Mesenchymal stem cell (in vitro differentiated cells and primary cell): ENCODE measurements around the gene B3GNT2.

Experiments used
- DNase-seq: peaks from one replicate; pipeline ENCODE4 v3.0.0-alpha.2; 2013
- H2AFZ ChIP-seq: one replicate; pipeline ENCODE4 v1.6.1; 2013; ENCODE audit warnings: low read depth, mild to moderate bottlenecking, control low read depth, inconsistent platforms, low read length, moderate library complexity
- H2AK5ac ChIP-seq: 2 replicates; pipeline ENCODE4 v1.6.1; 2013; ENCODE audit warnings: low read length, moderate library complexity, mild to moderate bottlenecking, inconsistent platforms; ENCODE audit not compliant: severe bottlenecking
- H2BK120ac ChIP-seq: one replicate; pipeline ENCODE4 v1.6.1; 2013; ENCODE audit warnings: low read depth, mild to moderate bottlenecking, inconsistent platforms, low read length, moderate library complexity
- H2BK12ac ChIP-seq, 2 experiments: one replicate each; pipeline ENCODE4 v1.6.1; 2013; ENCODE audit warnings: inconsistent platforms in 2 of 2, low read length in 2 of 2, mild to moderate bottlenecking in 2 of 2, moderate library complexity in 2 of 2, control low read depth in 1 of 2
- H2BK15ac ChIP-seq: one replicate; pipeline ENCODE4 v1.6.1; 2013; ENCODE audit warnings: mild to moderate bottlenecking, low read depth, inconsistent platforms; ENCODE audit not compliant: poor library complexity, severe bottlenecking
- H2BK5ac ChIP-seq: 2 replicates; pipeline ENCODE4 v1.6.1; 2013; ENCODE audit warnings: low read depth, mild to moderate bottlenecking, low read length, control low read depth, inconsistent platforms; ENCODE audit not compliant: poor library complexity, severe bottlenecking
- H3K14ac ChIP-seq, 2 experiments: one replicate each; pipeline ENCODE4 v1.6.1; 2013; ENCODE audit warnings: inconsistent platforms in 2 of 2, low read length in 2 of 2, control low read depth in 1 of 2, mild to moderate bottlenecking in 1 of 2, moderate library complexity in 1 of 2
- H3K18ac ChIP-seq, 2 experiments: one replicate each; pipeline ENCODE4 v1.6.1; 2013; ENCODE audit warnings: inconsistent platforms in 2 of 2, low read length in 2 of 2, control low read depth in 1 of 2, low read depth in 1 of 2, mild to moderate bottlenecking in 1 of 2
- H3K23ac ChIP-seq, 2 experiments: one replicate each; pipeline ENCODE4 v1.6.1; 2013; ENCODE audit warnings: inconsistent platforms in 2 of 2, low read length in 2 of 2, mild to moderate bottlenecking in 2 of 2, moderate library complexity in 2 of 2, control low read depth in 1 of 2
- H3K27ac ChIP-seq: 2 replicates; pipeline ENCODE4 v1.5.1; 2013; ENCODE audit warnings: mild to moderate bottlenecking, moderate library complexity, low read length, control low read depth, inconsistent platforms; ENCODE audit not compliant: poor library complexity, severe bottlenecking
- H3K27me3 ChIP-seq, 2 experiments: 2 replicates each; pipeline versions ENCODE4 v1.6.1 to v1.7.0; 2013; ENCODE audit warnings: low read length in 2 of 2, mild to moderate bottlenecking in 2 of 2, moderate library complexity in 2 of 2, control low read depth in 1 of 2, inconsistent platforms in 1 of 2; ENCODE audit not compliant: control insufficient read depth in 1 of 2, insufficient read depth in 1 of 2
- H3K36me3 ChIP-seq, 2 experiments: 2 replicates each; pipeline versions ENCODE4 v1.6.1 to v1.7.0; 2013; ENCODE audit warnings: low read length in 2 of 2, control low read depth in 1 of 2, inconsistent platforms in 1 of 2, low read depth in 1 of 2, mild to moderate bottlenecking in 1 of 2; ENCODE audit not compliant: insufficient read depth in 2 of 2, control insufficient read depth in 1 of 2
- H3K4ac ChIP-seq, 2 experiments: one replicate each; pipeline ENCODE4 v1.6.1; 2013; ENCODE audit warnings: inconsistent platforms in 2 of 2, low read length in 2 of 2, mild to moderate bottlenecking in 2 of 2, moderate library complexity in 2 of 2, control low read depth in 1 of 2, low read depth in 1 of 2
- H3K4me1 ChIP-seq: 2 replicates; pipeline ENCODE4 v1.6.1; 2013; ENCODE audit warnings: low read depth, low read length, control low read depth; ENCODE audit not compliant: control insufficient read depth, insufficient read depth
- H3K4me2 ChIP-seq: 2 replicates; pipeline ENCODE4 v1.6.1; 2013; ENCODE audit warnings: low read length, mild to moderate bottlenecking, inconsistent platforms; ENCODE audit not compliant: poor library complexity, severe bottlenecking
- H3K4me3 ChIP-seq, 2 experiments: 2 replicates each; pipeline versions ENCODE4 v1.5.1 to v1.7.0; 2013; ENCODE audit warnings: low read length in 2 of 2, mild to moderate bottlenecking in 2 of 2, control low read depth in 1 of 2, low read depth in 1 of 2; ENCODE audit not compliant: insufficient read depth in 1 of 2
- H3K79me1 ChIP-seq: replicated peaks from 2 replicates; pipeline ENCODE4 v1.6.1; 2013; ENCODE audit warnings: mild to moderate bottlenecking, control low read depth, low read length, inconsistent platforms; ENCODE audit not compliant: poor library complexity, severe bottlenecking
- H3K9ac ChIP-seq: 2 replicates; pipeline ENCODE4 v1.7.0; 2013; ENCODE audit warnings: mild to moderate bottlenecking, low read length, moderate library complexity
- H3K9me3 ChIP-seq: 2 replicates; pipeline ENCODE4 v1.7.0; 2013; ENCODE audit warnings: mild to moderate bottlenecking, low read length; ENCODE audit not compliant: control insufficient read depth
- H4K8ac ChIP-seq: one replicate; pipeline ENCODE4 v1.6.1; 2013; ENCODE audit warnings: inconsistent platforms, mild to moderate bottlenecking, low read length, moderate library complexity
- H4K91ac ChIP-seq: one replicate; pipeline ENCODE4 v1.6.1; 2013; ENCODE audit warnings: mild to moderate bottlenecking, low read length, inconsistent platforms
- WGBS: methylation state at CpG from one replicate; pipeline ENCODE4 v1.1.7; 2013; ENCODE audit warnings: mixed read lengths; 5-methylcytosine and 5-hydroxymethylcytosine counted together

The B3GNT2 gene

DNA sequence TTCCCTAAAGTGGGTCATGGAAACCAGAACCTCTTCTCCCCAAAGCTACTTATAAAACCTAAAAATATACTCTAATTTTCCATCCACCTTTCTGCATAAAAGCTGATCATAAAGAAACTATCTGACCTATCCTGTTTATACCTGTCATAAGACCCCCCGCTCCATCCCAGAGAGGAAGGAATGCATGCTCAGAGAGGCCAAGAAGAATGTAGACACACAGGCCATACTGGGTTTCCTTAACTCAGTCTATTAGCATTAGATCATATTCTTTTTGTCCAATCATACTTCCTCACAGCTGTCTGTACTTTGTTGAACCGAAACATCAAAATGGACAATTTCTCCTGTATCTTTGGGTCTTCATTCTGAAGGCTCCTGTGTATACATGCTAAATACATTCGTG, 52.3 kb downstream of the B3GNT2 start:
- no peak overlapping the region for H3K9ac ChIP-seq
- no peaks in the 10 kb centered on the region for H3K36me3 ChIP-seq
- H4K91ac ChIP-seq = no peak overlapping the region
- H2AFZ ChIP-seq = no peak overlapping the region
- H3K9me3 ChIP-seq = no peaks in the 10 kb centered on the region
- no peak overlapping the region for H2BK120ac ChIP-seq
- H3K27me3 ChIP-seq = no peaks in the 10 kb centered on the region
- H3K23ac ChIP-seq = no peak overlapping the region
- no peak overlapping the region for H3K18ac ChIP-seq
- H3K4me3 ChIP-seq = no peak overlapping the region
- H2BK15ac ChIP-seq = no peak overlapping the region
- H3K14ac ChIP-seq = no peak overlapping the region
- no peak overlapping the region for H4K8ac ChIP-seq
- no peaks in the 10 kb centered on the region for H3K4me1 ChIP-seq
- WGBS = 89% methylated on average over 3 of the region's 3 CpGs
- no peak overlapping the region for H3K4ac ChIP-seq
- H3K27ac ChIP-seq = no peak overlapping the region
- H2AK5ac ChIP-seq = no peak overlapping the region
- H3K79me1 ChIP-seq = no peaks in the 10 kb centered on the region
- H2BK5ac ChIP-seq = no peak overlapping the region
- H2BK12ac ChIP-seq = no peak overlapping the region
- no peak overlapping the region for H3K4me2 ChIP-seq
- no peak for DNase-seq

DNA sequence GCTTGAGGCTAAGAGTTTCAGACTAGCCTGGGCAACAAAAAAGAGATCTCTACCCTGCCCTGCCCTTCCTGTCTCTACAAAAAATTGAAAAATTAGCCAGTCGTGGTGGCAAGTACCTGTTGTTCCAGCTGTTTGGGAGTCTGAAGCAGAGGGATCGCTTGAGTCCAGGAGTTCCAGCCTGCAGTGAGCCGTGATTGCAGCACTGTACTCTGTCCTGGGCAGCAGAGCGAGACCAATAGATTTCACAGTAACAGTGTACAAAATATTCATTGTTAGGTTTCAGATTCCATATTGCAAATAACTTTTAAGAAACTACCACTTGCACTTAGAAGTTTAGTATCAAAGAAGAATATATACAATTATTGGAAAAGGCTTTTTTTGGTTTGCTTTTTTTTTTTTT, 54.3 kb downstream of the B3GNT2 start:
- 92% methylated on average over 2 of the region's 4 CpGs for WGBS
- H3K79me1 ChIP-seq = no peaks in the 10 kb centered on the region
- H3K23ac ChIP-seq = no peak overlapping the region
- H3K18ac ChIP-seq = no peak overlapping the region
- no peak overlapping the region for H4K91ac ChIP-seq
- H4K8ac ChIP-seq = no peak overlapping the region
- H3K27me3 ChIP-seq = no peaks in the 10 kb centered on the region
- no peak overlapping the region for H3K27ac ChIP-seq
- H3K4me2 ChIP-seq = no peak overlapping the region
- H3K4me1 ChIP-seq = peaks cover 1% of the 10 kb centered on the region
- no peak overlapping the region for H2AK5ac ChIP-seq
- DNase-seq = no peak
- H3K14ac ChIP-seq = no peak overlapping the region
- H3K9ac ChIP-seq = no peak overlapping the region
- H2BK120ac ChIP-seq = no peak overlapping the region
- no peak overlapping the region for H2BK5ac ChIP-seq
- H2BK15ac ChIP-seq = no peak overlapping the region
- no peak overlapping the region for H3K4ac ChIP-seq
- no peak overlapping the region for H2BK12ac ChIP-seq
- H3K9me3 ChIP-seq = no peaks in the 10 kb centered on the region
- no peak overlapping the region for H2AFZ ChIP-seq
- H3K4me3 ChIP-seq = no peak overlapping the region
- H3K36me3 ChIP-seq = no peaks in the 10 kb centered on the region

DNA sequence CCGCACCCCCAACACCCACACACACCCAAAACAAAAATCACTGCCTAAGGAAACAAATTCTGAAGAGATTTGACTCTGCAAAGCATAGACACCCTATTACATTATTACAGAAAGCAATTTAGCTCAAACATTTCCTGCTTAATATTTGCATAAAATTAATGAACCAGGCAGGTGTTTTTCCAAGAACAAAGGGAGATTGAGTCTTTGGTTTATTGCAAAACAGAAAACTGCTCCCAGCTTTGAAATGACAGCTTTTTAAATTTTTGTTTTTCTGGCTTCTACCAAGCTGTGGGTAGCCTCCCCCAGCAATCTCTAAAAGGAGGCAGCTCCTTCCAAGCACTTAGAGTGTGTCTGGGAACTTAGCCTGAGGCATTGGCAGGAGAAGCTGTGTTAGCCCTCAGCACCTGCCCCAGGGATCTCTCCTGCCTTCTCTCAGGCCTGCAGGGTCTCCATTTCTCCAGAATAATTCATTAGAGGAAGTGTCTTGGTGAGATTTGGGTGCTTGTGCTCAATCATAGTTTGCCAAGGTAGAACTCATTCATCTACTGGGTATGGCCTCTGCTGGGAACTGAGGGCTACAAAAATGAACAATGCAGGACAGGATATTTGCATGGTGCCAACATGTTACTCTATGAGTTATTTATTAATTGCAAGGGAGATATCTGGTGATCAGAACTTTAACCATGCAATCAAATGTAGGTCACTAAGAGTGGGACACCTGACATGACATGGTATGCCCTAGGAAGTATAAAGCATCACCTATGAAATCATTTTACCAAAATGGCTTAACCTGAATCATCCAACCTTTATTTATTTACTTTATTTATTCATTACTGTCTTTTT, 58.7 kb downstream of the B3GNT2 start:
- no peak overlapping the region for H2AFZ ChIP-seq
- H3K4me3 ChIP-seq = no peak overlapping the region
- no peak overlapping the region for H3K4me2 ChIP-seq
- H3K4me1 ChIP-seq = peaks cover 7% of the 10 kb centered on the region
- no peak overlapping the region for H3K23ac ChIP-seq
- H3K79me1 ChIP-seq = no peaks in the 10 kb centered on the region
- WGBS = 88% methylated on average over 1 of the region's 1 CpG
- no peak for DNase-seq
- H3K27me3 ChIP-seq = no peaks in the 10 kb centered on the region
- no peak overlapping the region for H2BK120ac ChIP-seq
- no peaks in the 10 kb centered on the region for H3K9me3 ChIP-seq
- H3K27ac ChIP-seq = no peak overlapping the region
- no peak overlapping the region for H2BK5ac ChIP-seq
- no peak overlapping the region for H2AK5ac ChIP-seq
- no peak overlapping the region for H2BK15ac ChIP-seq
- H4K91ac ChIP-seq = no peak overlapping the region
- H3K18ac ChIP-seq = no peak overlapping the region
- H3K14ac ChIP-seq = no peak overlapping the region
- H3K36me3 ChIP-seq = no peaks in the 10 kb centered on the region
- no peak overlapping the region for H3K4ac ChIP-seq
- no peak overlapping the region for H4K8ac ChIP-seq
- H2BK12ac ChIP-seq = no peak overlapping the region
- no peak overlapping the region for H3K9ac ChIP-seq

DNA sequence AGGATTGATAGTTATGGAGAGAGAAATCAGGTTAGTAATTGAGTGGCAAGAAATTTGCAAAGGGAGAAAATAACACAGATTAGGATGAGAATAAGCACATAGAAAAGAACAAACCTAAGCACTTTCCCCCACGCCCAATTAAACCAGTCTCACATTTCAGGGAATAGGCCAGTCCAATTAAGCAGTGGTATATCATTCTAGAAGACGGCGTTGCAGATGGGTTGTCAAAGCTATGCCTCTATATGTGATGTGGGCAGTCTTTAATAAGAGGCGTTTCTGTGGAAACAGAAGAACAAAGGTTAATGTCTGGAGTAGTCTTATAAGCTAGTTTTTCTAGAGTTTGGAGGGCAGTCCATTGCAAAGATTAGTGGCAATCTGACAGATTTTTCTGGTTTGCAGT, 61.6 kb downstream of the B3GNT2 start:
- H3K9me3 ChIP-seq = no peaks in the 10 kb centered on the region
- H3K36me3 ChIP-seq = no peaks in the 10 kb centered on the region
- no peak overlapping the region for H3K18ac ChIP-seq
- no peak overlapping the region for H4K91ac ChIP-seq
- no peak overlapping the region for H3K4me2 ChIP-seq
- H3K14ac ChIP-seq = no peak overlapping the region
- H2BK120ac ChIP-seq = no peak overlapping the region
- H2AK5ac ChIP-seq = no peak overlapping the region
- H2BK15ac ChIP-seq = no peak overlapping the region
- H3K27ac ChIP-seq = no peak overlapping the region
- H2BK5ac ChIP-seq = no peak overlapping the region
- H3K23ac ChIP-seq = no peak overlapping the region
- no peak overlapping the region for H4K8ac ChIP-seq
- H3K9ac ChIP-seq = no peak overlapping the region
- no peak overlapping the region for H3K4ac ChIP-seq
- no peak for DNase-seq
- no peak overlapping the region for H3K4me3 ChIP-seq
- no peaks in the 10 kb centered on the region for H3K27me3 ChIP-seq
- peaks cover 7% of the 10 kb centered on the region for H3K4me1 ChIP-seq
- WGBS = 93% methylated on average over 3 of the region's 4 CpGs
- H3K79me1 ChIP-seq = no peaks in the 10 kb centered on the region
- no peak overlapping the region for H2AFZ ChIP-seq
- H2BK12ac ChIP-seq = no peak overlapping the region
